ENCODE results near the gene ATP2A3. TPM values are rescaled to one million over a fixed set of nuclear protein-coding genes. Genes with fewer than 3 reads are reported as not detected.
A peak's percentile ranks its signal among the peaks of the same experiment; 100 is the strongest.

ATP2A3 gene
- total RNA-seq, 4 donors from 2014 or later = 0.89 to 1.4 (median 0.98) TPM

DNA sequence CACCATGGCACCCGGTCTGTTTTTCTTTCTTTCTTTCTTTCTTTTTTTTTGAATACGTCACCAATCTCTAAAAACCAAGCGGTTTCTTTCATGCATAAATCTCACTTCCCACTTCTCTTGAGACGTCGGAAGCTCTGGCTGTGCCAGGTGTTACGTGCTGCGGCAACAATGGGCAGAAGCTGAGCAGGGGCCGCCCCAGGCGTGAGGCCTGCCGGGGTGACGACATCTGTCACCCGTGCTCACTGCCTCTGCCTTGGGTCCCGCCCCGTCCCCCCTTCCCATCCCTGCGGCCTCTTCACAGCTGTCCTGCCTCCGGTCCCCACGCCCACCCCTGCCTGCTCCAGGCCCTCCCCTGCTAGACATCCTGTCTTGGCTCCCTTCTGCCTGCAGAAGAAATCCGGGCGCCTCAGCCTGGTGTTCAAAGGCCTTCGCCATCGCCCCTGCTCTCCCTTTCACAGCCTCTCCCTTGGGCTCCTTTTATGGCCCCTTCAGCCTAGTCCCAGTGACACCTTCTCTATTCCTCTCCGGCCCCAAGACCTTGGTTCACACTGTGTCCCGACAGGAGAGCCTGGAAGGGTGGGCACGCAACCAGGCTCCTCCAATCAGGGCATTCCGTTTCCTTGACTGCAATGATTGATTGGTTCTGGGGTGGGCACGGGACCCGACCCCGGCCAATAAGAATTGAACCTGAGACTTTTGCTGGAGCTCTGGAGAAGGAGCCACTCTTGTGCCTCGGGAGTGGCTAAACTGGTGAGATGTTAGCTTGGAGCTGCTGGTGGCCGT, 52.8 kb downstream of the ATP2A3 start:
- H3K4me3 ChIP-seq = no peak overlapping the region
- ATAC-seq = no peak
- peaks cover 3 to 5% of the 10 kb centered on the region in 2 donors for H3K4me1 ChIP-seq
- H3K27ac ChIP-seq = no peak overlapping the region
- H3K9me3 ChIP-seq = no peaks in the 10 kb centered on the region
- no peaks in the 10 kb centered on the region for H3K27me3 ChIP-seq
- TF ChIP-seq POLR2A (IDR thresholded peaks at IDR 0.05) = no peak
- TF ChIP-seq, protein P1, sequence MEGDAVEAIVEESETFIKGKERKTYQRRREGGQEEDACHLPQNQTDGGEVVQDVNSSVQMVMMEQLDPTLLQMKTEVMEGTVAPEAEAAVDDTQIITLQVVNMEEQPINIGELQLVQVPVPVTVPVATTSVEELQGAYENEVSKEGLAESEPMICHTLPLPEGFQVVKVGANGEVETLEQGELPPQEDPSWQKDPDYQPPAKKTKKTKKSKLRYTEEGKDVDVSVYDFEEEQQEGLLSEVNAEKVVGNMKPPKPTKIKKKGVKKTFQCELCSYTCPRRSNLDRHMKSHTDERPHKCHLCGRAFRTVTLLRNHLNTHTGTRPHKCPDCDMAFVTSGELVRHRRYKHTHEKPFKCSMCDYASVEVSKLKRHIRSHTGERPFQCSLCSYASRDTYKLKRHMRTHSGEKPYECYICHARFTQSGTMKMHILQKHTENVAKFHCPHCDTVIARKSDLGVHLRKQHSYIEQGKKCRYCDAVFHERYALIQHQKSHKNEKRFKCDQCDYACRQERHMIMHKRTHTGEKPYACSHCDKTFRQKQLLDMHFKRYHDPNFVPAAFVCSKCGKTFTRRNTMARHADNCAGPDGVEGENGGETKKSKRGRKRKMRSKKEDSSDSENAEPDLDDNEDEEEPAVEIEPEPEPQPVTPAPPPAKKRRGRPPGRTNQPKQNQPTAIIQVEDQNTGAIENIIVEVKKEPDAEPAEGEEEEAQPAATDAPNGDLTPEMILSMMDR (IDR thresholded peaks at IDR 0.05 in 4 of 5, conservative IDR thresholded peaks at IDR 0.05 in 1 of 5) = no peak
- intact Hi-C loops (cut with DNase I; ENCODE audit: low total_unique reads) (loop anchor here (2.0 to 5.0 kb wide), 2 partner anchors 49 to 91 kb away; no protein-coding TSS in a partner anchor), in situ Hi-C loops (cut with MboI; ENCODE audit: low sequenced_read_pairs in 4 of 4) (loop anchor here in 3 of 4 donors (10.0 kb wide), 2 partner anchors 47 to 93 kb away; no protein-coding TSS in a partner anchor)
- no peak for DNase-seq
- H3K36me3 ChIP-seq = no peaks in the 10 kb centered on the region

DNA sequence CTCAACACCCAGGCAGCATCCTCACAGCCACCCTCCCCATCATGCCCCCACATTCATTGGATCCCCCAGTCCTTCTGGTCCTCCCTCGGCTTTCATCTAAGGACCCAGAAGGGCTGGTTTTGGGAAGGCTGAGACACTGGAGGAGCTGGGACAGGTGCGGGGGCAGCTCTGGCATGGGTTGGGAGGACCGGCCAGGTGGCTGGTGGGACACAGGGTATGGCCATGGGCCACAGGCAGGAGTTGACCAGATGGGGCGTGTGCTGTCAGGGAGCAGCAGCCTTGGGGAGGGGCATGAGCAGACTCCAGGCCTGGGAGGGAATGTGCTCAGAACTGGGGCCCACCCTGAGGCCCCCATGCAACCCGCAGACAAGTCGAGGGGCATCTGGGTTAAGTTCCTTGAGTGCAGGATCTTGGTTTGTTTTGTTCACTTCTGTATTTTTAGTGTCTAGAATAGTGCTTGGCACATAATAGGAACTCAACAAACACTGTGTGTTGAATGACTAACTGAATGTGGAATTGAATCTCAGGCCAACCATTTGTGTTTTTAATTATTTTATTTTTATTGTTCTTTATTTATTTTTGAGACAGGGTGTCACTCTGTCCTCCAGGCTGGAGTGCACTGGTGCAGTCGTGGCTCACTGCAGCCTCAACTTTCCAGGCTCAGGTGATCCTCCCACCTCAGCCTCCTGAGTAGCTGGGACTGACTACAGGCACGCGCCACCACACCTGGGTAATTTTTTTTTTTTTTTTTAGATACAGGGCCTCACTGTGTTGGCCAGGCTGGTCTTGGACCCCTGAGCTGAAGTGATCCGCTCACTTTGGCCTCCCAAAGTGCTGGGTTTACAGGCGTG, 53.6 kb downstream of the ATP2A3 start:
- Histone ChIP-seq H3K27ac (no peak overlapping the region), H3K4me3 (no peak overlapping the region), H3K27me3 (no peaks in the 10 kb centered on the region), H3K36me3 (no peaks in the 10 kb centered on the region), H3K9me3 (no peaks in the 10 kb centered on the region), H3K4me1 (peaks cover 3 to 5% of the 10 kb centered on the region in 2 donors)
- DNase-seq (no peak), ATAC-seq (no peak)
- intact Hi-C loops (cut with DNase I; ENCODE audit: low total_unique reads) (loop anchor here (5.0 kb wide), 1 partner anchor 92 kb away; no protein-coding TSS in a partner anchor), in situ Hi-C loops (cut with MboI; ENCODE audit: low sequenced_read_pairs in 4 of 4) (loop anchor here in 3 of 4 donors (10.0 kb wide), 2 partner anchors 46 to 94 kb away; no protein-coding TSS in a partner anchor)
- TF ChIP-seq, protein P1 (IDR thresholded peaks at IDR 0.05 in 4 of 5, conservative IDR thresholded peaks at IDR 0.05 in 1 of 5) = no peak
- no peak for TF ChIP-seq POLR2A (IDR thresholded peaks at IDR 0.05)

DNA sequence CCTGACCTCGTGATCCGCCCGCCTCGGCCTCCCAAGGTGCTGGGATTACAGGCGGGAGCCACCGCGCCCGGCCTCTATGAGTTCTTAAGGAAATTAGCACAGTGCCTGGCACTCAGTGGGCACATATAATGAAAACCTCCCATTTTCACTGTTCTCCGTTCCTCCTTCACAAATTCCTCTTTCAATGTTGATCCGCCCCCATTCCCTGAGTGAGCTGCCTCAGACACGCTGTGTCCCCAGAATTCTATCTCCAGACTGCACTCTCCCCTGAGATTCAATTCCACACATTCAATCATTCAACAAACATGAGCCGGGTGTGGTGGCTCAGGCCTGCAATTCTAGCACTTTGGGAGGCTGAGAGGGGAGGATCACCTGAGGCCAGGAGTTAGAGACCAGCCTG, 55.0 kb downstream of the ATP2A3 start:
- Histone ChIP-seq H3K9me3 (no peaks in the 10 kb centered on the region), H3K27ac (no peak overlapping the region), H3K4me3 (no peak overlapping the region), H3K27me3 (no peaks in the 10 kb centered on the region), H3K4me1 (peaks cover 3 to 5% of the 10 kb centered on the region in 2 donors), H3K36me3 (no peaks in the 10 kb centered on the region)
- no peak for TF ChIP-seq POLR2A (IDR thresholded peaks at IDR 0.05)
- TF ChIP-seq, protein P1 (IDR thresholded peaks at IDR 0.05 in 4 of 5, conservative IDR thresholded peaks at IDR 0.05 in 1 of 5) = no peak
- DNase-seq (no peak), ATAC-seq (no peak)
- intact Hi-C loops (cut with DNase I; ENCODE audit: low total_unique reads) = no loop called here
- in situ Hi-C loops (cut with MboI; ENCODE audit: low sequenced_read_pairs in 4 of 4) = no loop called here

DNA sequence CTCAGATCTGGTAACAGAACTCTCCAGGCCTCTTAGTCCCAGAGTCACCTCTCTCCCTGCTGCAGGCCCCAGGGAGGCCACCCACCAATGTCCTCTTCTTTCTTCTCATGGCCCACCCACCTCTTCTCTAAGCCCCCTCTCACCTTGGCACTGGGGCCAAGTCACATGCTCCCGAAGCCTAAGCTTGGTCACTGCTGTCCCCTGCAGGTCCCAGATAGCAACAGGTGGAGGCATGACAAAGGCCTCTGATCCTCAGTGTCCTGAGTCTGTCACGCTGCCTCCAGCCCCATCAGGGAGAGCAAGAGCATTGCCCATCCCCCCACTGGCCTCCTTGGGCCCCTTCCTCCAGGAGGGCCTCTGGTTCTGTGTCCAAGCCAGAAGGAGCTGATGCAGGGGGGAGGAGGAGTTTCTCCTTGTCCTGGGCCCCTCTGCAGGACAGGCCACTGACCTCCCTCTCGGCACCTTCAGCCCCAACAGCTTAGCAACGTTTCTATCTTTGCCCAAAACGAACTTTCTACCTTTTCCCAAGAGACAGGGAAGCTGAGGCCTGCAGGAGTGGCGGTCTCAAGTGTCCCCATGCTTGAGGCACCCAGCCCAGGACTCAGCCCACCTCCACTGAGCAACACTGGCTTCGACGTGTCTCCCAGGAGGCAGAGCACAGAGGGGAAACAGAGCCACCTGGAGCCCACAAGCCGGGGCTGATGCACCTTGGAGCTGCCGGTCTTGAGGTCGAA, 56.6 kb downstream of the ATP2A3 start:
- Histone ChIP-seq H3K27ac (no peak overlapping the region), H3K9me3 (no peaks in the 10 kb centered on the region), H3K27me3 (no peaks in the 10 kb centered on the region), H3K4me3 (no peak overlapping the region), H3K4me1 (peaks cover 0 to 5% of the 10 kb centered on the region in 2 donors), H3K36me3 (no peaks in the 10 kb centered on the region)
- ATAC-seq (no peak), DNase-seq (no peak)
- TF ChIP-seq, protein P1 (IDR thresholded peaks at IDR 0.05 in 4 of 5, conservative IDR thresholded peaks at IDR 0.05 in 1 of 5) = peak in 3 of 5 experiments; percentile 25 to 58 (median 41)
- no peak for TF ChIP-seq POLR2A (IDR thresholded peaks at IDR 0.05)
- intact Hi-C loops (cut with DNase I; ENCODE audit: low total_unique reads) (no loop called here), in situ Hi-C loops (cut with MboI; ENCODE audit: low sequenced_read_pairs in 4 of 4) (no loop called here)

Measured in gastrocnemius medialis (tissue), 4 donors.